Activated naive CD8-positive, alpha-beta T cell treated with anti-CD3 and anti-CD28 coated beads, Interleukin-2, amount 10 ng/mL, durations not matched to agents 7 days and 5 days (primary cell): Measurements from ENCODE around the gene RBM4. TPM values are rescaled to one million over a fixed set of nuclear protein-coding genes. Genes with fewer than 3 reads are reported as not detected.
A peak's percentile ranks its signal among the peaks of the same experiment; 100 is the strongest.

Source experiments
- ATAC-seq: fragments of 150-1000 bp; cut with Tn5 transposase; one replicate; pipeline ENCODE4 v1.10.0; 2021; ENCODE audit warnings: low read depth, moderate library complexity
- POLR2A ChIA-PET: fragments of 350-600 bp; sonication (Branson Sonifier 250); formaldehyde crosslinking; loops from one replicate; lab custom pipeline; 2021; ENCODE audit warnings: antibody characterized with exemption; lab: Charles Lee
- DNase-seq: peaks from one replicate; pipeline ENCODE4 v3.0.0; 2021
- H3K27ac Mint-ChIP-seq: one replicate; pipeline ENCODE4 v1.8.0; 2022; ENCODE audit warnings: mild to moderate bottlenecking, mixed read lengths
- H3K27me3 Mint-ChIP-seq: one replicate; pipeline ENCODE4 v1.8.0; 2022; ENCODE audit warnings: mild to moderate bottlenecking, moderate library complexity, mixed read lengths
- H3K36me3 Mint-ChIP-seq: one replicate; pipeline ENCODE4 v1.8.0; 2021; ENCODE audit warnings: mild to moderate bottlenecking, mixed read lengths
- H3K4me1 Mint-ChIP-seq: one replicate; pipeline ENCODE4 v1.8.0; 2021; ENCODE audit warnings: mixed read lengths
- H3K4me3 Mint-ChIP-seq: one replicate; pipeline ENCODE4 v1.8.0; 2022; ENCODE audit warnings: mild to moderate bottlenecking, moderate library complexity, mixed read lengths
- H3K9me3 Mint-ChIP-seq: one replicate; pipeline ENCODE4 v1.8.0; 2021; ENCODE audit warnings: mixed read lengths
- total RNA-seq, 2 experiments: library from RNA; stranded (reverse); gene quantifications; one replicate each; pipeline ENCODE4 v1.2.3, GENCODE V29; 2021

RBM4 gene
- total RNA-seq, 2 experiments from 2014 or later: 152 to 158 TPM

DNA sequence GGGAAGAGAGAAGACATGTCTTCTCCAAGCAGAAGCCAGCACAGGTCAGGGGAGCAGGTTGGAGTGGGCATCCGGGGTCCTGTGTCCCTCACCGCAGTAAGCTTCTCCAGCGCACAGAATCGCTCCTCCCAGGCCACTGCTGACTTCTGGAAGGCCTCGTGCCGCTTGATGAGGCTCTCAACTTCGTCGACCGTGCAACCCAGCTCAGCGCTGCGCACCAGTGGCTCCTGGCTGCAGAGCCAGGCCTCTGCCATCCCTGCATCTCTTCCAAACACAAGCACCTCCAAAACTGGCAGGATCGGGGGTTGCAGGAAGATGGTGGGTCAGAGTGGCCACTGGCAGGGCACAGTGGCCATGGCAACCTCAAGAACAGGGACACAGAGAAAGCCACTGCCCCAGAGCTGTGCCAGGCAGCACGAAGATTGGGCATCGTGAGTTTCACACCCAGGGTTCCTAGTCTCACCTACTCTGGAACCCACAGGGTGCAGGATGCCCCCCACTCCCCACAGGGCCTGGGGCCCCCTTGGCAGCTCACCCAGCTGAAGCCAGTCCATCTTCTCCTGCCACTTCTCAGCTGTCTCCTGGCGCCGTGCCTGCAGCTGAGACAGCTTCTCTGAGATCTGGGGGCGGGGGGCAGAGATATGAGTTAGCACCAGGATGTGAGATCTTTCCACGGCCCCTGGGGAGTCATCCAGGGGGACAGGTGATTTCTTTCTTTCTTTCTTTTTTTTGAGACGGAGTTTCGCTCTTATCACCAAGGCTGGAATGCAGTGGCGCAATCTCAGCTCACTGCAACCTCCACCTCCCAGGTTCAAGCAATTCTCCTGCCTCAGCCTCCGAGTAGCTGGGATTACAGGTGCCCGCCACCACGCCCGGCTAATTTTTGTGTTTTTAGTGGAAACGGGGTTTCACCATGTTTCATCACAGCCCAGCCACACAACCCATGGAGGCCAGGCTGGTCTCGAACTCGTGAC is 50.3 kb downstream of the RBM4 start:
- Mint-ChIP-seq H3K4me1 (no peaks in the 10 kb centered on the region), H3K27me3 (no peaks in the 10 kb centered on the region), H3K36me3 (no peaks in the 10 kb centered on the region), H3K4me3 (no peak overlapping the region), H3K9me3 (no peaks in the 10 kb centered on the region), H3K27ac (no peak overlapping the region)
- DNase-seq: no peak
- ATAC-seq: no peak
- POLR2A ChIA-PET: no interaction called here

GRCh38 chr11:66689661-66690590 is 51.4 kb downstream of the RBM4 start:
- H3K36me3 Mint-ChIP-seq: no peaks in the 10 kb centered on the region
- no peak overlapping the region for H3K27ac Mint-ChIP-seq
- H3K4me1 Mint-ChIP-seq: no peaks in the 10 kb centered on the region
- DNase-seq: no peak
- POLR2A ChIA-PET: no interaction called here
- no peaks in the 10 kb centered on the region for H3K9me3 Mint-ChIP-seq
- H3K27me3 Mint-ChIP-seq: no peaks in the 10 kb centered on the region
- H3K4me3 Mint-ChIP-seq: no peak overlapping the region
- ATAC-seq: no peak

DNA sequence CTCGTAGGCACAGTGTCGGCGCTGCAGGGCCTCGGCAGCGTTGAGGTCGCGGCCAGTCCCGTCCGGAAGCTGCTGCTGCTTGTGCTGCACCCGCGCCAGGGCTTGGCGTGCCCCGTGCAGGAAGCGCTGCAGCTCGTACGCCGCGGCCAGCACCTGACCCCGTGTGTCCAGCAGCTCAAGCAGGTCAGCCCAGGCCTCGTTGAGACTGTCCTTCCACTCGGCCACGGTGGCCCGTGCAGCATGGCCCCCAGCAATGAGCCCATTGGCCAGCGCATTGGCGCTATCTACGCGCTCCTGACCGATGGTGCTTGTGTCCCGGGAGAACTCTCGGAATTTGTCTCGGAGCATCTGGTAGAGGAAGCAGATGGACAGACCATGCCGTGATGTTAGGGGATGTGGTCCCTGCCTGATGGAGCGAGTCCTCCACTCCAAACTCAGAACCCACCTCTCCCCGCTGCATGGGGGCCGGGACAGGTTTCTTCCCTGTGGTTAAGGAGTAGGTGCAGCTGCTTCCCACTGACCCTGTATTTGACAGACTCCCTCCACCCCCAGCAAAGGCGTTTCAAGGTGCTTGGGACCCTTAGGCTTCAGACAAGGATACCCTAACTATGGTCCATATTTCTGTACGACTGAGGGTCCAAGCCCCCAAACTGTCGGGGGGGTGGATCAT is 52.9 kb downstream of the RBM4 start:
- ATAC-seq (no peak), DNase-seq (no peak)
- Mint-ChIP-seq H3K36me3 (no peaks in the 10 kb centered on the region), H3K4me3 (no peak overlapping the region), H3K27me3 (no peaks in the 10 kb centered on the region), H3K27ac (no peak overlapping the region), H3K9me3 (no peaks in the 10 kb centered on the region), H3K4me1 (no peaks in the 10 kb centered on the region)
- POLR2A ChIA-PET: no interaction called here

DNA sequence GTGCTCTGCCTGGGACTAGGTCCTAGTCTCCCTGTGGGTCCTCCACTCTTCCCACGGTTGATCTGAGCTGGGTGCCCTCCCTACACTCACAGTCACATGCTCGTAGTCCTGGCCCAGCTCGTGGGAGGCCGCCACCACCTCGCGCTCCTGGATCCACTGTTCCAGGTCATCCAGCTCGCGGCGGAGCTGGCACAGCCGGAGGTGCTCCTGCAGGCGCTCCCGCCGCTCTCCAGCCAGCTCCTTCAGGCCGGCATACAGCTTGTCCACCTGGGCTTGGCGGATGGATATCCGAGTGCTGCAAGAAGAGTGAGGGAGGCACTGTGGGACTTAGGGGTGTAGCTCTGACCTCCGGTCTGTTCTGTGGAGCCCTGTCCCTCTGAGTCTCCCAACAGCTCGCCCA is 53.9 kb downstream of the RBM4 start:
- ATAC-seq (no peak), DNase-seq (no peak)
- H3K9me3 Mint-ChIP-seq: no peaks in the 10 kb centered on the region
- H3K36me3 Mint-ChIP-seq: no peaks in the 10 kb centered on the region
- no peak overlapping the region for H3K4me3 Mint-ChIP-seq
- H3K4me1 Mint-ChIP-seq: no peaks in the 10 kb centered on the region
- POLR2A ChIA-PET: no interaction called here
- no peaks in the 10 kb centered on the region for H3K27me3 Mint-ChIP-seq
- no peak overlapping the region for H3K27ac Mint-ChIP-seq

DNA sequence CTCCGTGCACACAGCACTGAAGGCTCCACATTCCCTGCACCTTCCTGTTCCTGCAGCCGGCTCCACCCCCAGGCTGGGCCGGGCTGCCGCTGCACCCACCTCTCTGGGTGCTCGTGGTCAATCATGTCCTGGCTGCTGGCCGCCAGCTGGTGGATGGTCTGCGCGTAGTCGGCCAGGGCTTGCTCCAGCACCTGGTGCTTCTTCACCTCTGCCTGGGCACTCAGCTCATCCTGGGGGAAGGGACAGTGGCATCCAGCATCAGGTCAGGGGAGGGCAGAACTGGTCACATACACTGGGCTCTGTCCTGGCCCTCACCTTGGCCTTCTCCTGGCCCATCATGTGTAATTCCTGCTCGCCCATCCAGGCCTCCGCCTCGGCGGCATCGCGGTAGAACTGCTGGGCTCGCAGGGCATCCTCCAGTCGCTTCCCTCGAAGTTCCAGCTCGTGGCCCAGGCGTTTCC is 54.4 kb downstream of the RBM4 start:
- no peaks in the 10 kb centered on the region for H3K4me1 Mint-ChIP-seq
- H3K27me3 Mint-ChIP-seq: no peaks in the 10 kb centered on the region
- DNase-seq (no peak), ATAC-seq (no peak)
- H3K36me3 Mint-ChIP-seq: no peaks in the 10 kb centered on the region
- H3K9me3 Mint-ChIP-seq: no peaks in the 10 kb centered on the region
- POLR2A ChIA-PET: no interaction called here
- no peak overlapping the region for H3K4me3 Mint-ChIP-seq
- H3K27ac Mint-ChIP-seq: no peak overlapping the region

GRCh38 chr11:66693356-66694055 is 55.0 kb downstream of the RBM4 start:
- POLR2A ChIA-PET: interaction anchor here (0.6 kb wide), 1 partner anchor 139 kb away, joined by 4 read pairs; no protein-coding TSS in a partner anchor
- ATAC-seq (no peak), DNase-seq (no peak)
- Mint-ChIP-seq H3K27ac (no peak overlapping the region), H3K9me3 (no peaks in the 10 kb centered on the region), H3K36me3 (no peaks in the 10 kb centered on the region), H3K4me1 (peaks cover 2% of the 10 kb centered on the region), H3K27me3 (no peaks in the 10 kb centered on the region), H3K4me3 (no peak overlapping the region)

DNA sequence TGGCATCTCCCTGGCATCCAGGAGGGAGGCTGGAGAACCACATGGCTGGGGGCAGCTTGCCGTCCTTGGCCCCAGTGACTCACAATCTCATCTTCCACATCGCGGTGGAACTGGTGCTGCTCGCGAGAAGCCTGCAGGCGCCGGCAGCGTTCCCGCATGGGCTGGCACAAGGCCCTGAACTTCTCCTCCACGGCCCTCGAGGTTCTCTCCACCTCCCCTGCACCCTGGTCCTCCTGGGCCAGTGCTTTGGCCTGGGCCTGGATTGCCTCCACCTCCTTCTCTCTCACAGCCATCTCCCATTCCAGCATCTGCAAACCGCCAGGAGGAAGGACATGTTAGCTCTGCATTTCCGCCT is 55.5 kb downstream of the RBM4 start:
- Mint-ChIP-seq H3K36me3 (no peaks in the 10 kb centered on the region), H3K4me1 (peaks cover 2% of the 10 kb centered on the region), H3K9me3 (no peaks in the 10 kb centered on the region), H3K27me3 (no peaks in the 10 kb centered on the region), H3K27ac (no peak overlapping the region), H3K4me3 (no peak overlapping the region)
- no peak for ATAC-seq
- no peak for DNase-seq
- POLR2A ChIA-PET: interaction anchor here (0.6 kb wide), 1 partner anchor 139 kb away, joined by 4 read pairs; no protein-coding TSS in a partner anchor

DNA sequence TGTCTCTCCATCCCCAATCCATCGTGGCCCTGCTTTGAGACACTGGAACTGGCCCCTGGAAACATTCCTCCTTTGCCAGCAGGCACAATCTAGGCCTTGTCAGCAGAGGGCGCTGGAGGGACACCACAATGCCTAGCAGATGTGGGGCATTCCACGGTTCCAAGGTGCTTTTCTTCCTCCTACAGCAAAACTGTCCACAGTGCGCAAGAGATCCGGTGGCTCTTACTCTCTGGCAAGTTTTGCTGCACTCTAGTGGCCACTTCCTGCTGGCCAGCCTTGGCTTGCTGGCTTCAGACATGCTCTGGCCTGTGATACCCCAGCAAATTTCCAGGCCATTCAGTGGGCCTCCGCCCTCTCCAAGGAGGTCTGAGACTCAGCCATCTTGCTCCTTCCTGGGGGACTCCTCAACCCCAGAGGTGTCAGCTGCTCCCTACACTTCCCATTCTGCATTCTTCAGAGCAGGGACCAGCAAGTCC is 56.3 kb downstream of the RBM4 start:
- peak; percentile 79 for DNase-seq
- POLR2A ChIA-PET: interaction anchor here (1.6 kb wide), 1 partner anchor 148 kb away, joined by 4 read pairs; the partner anchor contains the start of gene RCE1
- Mint-ChIP-seq H3K4me3 (no peak overlapping the region), H3K36me3 (no peaks in the 10 kb centered on the region), H3K27ac (no peak overlapping the region), H3K27me3 (no peaks in the 10 kb centered on the region), H3K9me3 (no peaks in the 10 kb centered on the region), H3K4me1 (peaks cover 2% of the 10 kb centered on the region)
- peak; percentile 80 for ATAC-seq

Other genes starting within 250 kb of the RBM4 start
- under 1 TPM; 0.23 to 0.67 TPM for gene NPAS4, start 217.7 kb upstream of the RBM4 start, total RNA-seq
- 10 to 100 TPM; 53.9 to 64.4 TPM for gene MRPL11, start 199.9 kb upstream of the RBM4 start, total RNA-seq
- gene PELI3, start 171.8 kb upstream of the RBM4 start, total RNA-seq: 10 to 100 TPM; 10.6 to 10.7 TPM
- 10 to 100 TPM; 44.9 to 45.7 TPM for gene DPP3, start 158.3 kb upstream of the RBM4 start, total RNA-seq
- 10 to 100 TPM; 22.6 to 26.4 TPM for gene BBS1, start 128.1 kb upstream of the RBM4 start, total RNA-seq
- 10 to 100 TPM; 22.1 to 23.0 TPM for gene ZDHHC24, start 92.7 kb upstream of the RBM4 start, total RNA-seq
- gene ACTN3, start 91.8 kb upstream of the RBM4 start, total RNA-seq: under 1 TPM in 1 of 2 experiments, not detected in 1; 0.11 TPM
- 10 to 100 TPM; 13.5 to 14.2 TPM for gene CTSF, start 70.1 kb upstream of the RBM4 start, total RNA-seq
- gene CCDC87, start 45.6 kb upstream of the RBM4 start, total RNA-seq: under 1 TPM; 0.09 to 0.14 TPM
- gene CCS, start 45.5 kb upstream of the RBM4 start, total RNA-seq: 10 to 100 TPM; 46.6 to 47.5 TPM
- 100 to 1,000 TPM; 150 to 151 TPM for gene RBM14, start 22.1 kb upstream of the RBM4 start, total RNA-seq
- 10 to 100 TPM; 21.1 to 23.4 TPM for gene RBM4B, start 39.2 kb downstream of the RBM4 start, total RNA-seq
- gene SPTBN2, start 90.5 kb downstream of the RBM4 start, total RNA-seq: 1 to 10 TPM; 1.3 to 1.6 TPM
- gene RCE1, start 204.7 kb downstream of the RBM4 start, total RNA-seq: 10 to 100 TPM; 23.0 to 27.2 TPM
- 10 to 100 TPM; 16.4 to 17.0 TPM for gene LRFN4, start 218.4 kb downstream of the RBM4 start, total RNA-seq